ENCODE measurements around the gene CHD9. TPM values are rescaled to one million over a fixed set of nuclear protein-coding genes. Genes with fewer than 3 reads are reported as not detected.

CHD9 gene
- polyA plus RNA-seq, 3 donors, result 15.8 to 26.1 (median 22.5) TPM

GRCh38 chr16:53304334-53304733 is 249.5 kb downstream of the CHD9 start:
- H3K4me2 ChIP-seq (replicated peaks; ENCODE audit: extremely low read depth, low read length, poor library complexity, severe bottlenecking), result no peak overlapping the region
- Mint-ChIP-seq H3K36me3 (peaks cover 63 to 74% of the 10 kb centered on the region in 2 donors), H3K27me3 (ENCODE audit: low read depth in 3 of 3) (peaks cover 0 to 1% (median 0%) of the 10 kb centered on the region in 3 donors), H3K27ac (peak overlapping the region in 3 of 7 donors; percentile 1 to 58 (median 48)), H3K4me1 (no peaks in the 10 kb centered on the region), H3K9me3 (no peaks in the 10 kb centered on the region), H3K4me3 (no peak overlapping the region)
- no peak overlapping the region for H3K9ac ChIP-seq (ENCODE audit: insufficient read depth, low read length, poor library complexity, severe bottlenecking)
- no peak for TF ChIP-seq CTCF (IDR thresholded peaks at IDR 0.05)
- H3K9me3 ChIP-seq (replicated peaks in 1 of 2; ENCODE audit: control insufficient read depth in 1 of 2, insufficient read depth in 1 of 2, low read length in 2 of 2), result no peaks in the 10 kb centered on the region
- H3K79me2 ChIP-seq (ENCODE audit: insufficient read depth, low read length), result no peaks in the 10 kb centered on the region
- no peak for DNase-seq
- H3K4me1 ChIP-seq (ENCODE audit: control insufficient read depth in 1 of 2, insufficient read depth in 2 of 2, low read length in 2 of 2), result no peaks in the 10 kb centered on the region
- no peaks in the 10 kb centered on the region for H3K27me3 ChIP-seq (ENCODE audit: control insufficient read depth in 2 of 2, insufficient read depth in 2 of 2, low read length in 2 of 2)
- intact Hi-C loops (cut with micrococcal nuclease), result loop anchor here in 1 of 2 donors (10.0 kb wide), 1 partner anchor 60 kb away; no protein-coding TSS in a partner anchor
- peaks cover 70 to 95% of the 10 kb centered on the region in 2 donors for H3K36me3 ChIP-seq (replicated peaks in 1 of 2; ENCODE audit: control insufficient read depth in 1 of 2, insufficient read depth in 2 of 2, low read length in 2 of 2)
- H4K20me1 ChIP-seq (ENCODE audit: insufficient read depth, low read length), result no peaks in the 10 kb centered on the region
- H3K27ac ChIP-seq (ENCODE audit: low read depth in 1 of 2, low read length in 2 of 2), result peak overlapping the region in 1 of 2 donors; percentile 7
- H2AFZ ChIP-seq (ENCODE audit: insufficient read depth, low read depth, low read length, poor library complexity, severe bottlenecking), result no peak overlapping the region
- WGBS (ENCODE audit: insufficient coverage), result no CpG with 5 or more reads among the region's 2 CpGs
- H3K4me3 ChIP-seq (replicated peaks in 1 of 3; ENCODE audit: low read depth in 2 of 3, low read length in 3 of 3), result no peak overlapping the region

- Histone ChIP-seq H3K9me3 (replicated peaks in 1 of 2; ENCODE audit: control insufficient read depth in 1 of 2, insufficient read depth in 1 of 2, low read length in 2 of 2) (no peaks in the 10 kb centered on the region), H3K36me3 (replicated peaks in 1 of 2; ENCODE audit: control insufficient read depth in 1 of 2, insufficient read depth in 2 of 2, low read length in 2 of 2) (peaks cover 75 to 93% of the 10 kb centered on the region in 2 donors), H3K4me3 (replicated peaks in 1 of 3; ENCODE audit: low read depth in 2 of 3, low read length in 3 of 3) (no peak overlapping the region), H2AFZ (ENCODE audit: insufficient read depth, low read depth, low read length, poor library complexity, severe bottlenecking) (no peak overlapping the region), H3K9ac (ENCODE audit: insufficient read depth, low read length, poor library complexity, severe bottlenecking) (no peak overlapping the region), H3K27me3 (ENCODE audit: control insufficient read depth in 2 of 2, insufficient read depth in 2 of 2, low read length in 2 of 2) (no peaks in the 10 kb centered on the region), H4K20me1 (ENCODE audit: insufficient read depth, low read length) (no peaks in the 10 kb centered on the region), H3K79me2 (ENCODE audit: insufficient read depth, low read length) (no peaks in the 10 kb centered on the region), H3K27ac (ENCODE audit: low read depth in 1 of 2, low read length in 2 of 2) (no peak overlapping the region), H3K4me2 (replicated peaks; ENCODE audit: extremely low read depth, low read length, poor library complexity, severe bottlenecking) (no peak overlapping the region), H3K4me1 (ENCODE audit: control insufficient read depth in 1 of 2, insufficient read depth in 2 of 2, low read length in 2 of 2) (no peaks in the 10 kb centered on the region)
- TF ChIP-seq CTCF (IDR thresholded peaks at IDR 0.05), result no peak
- Mint-ChIP-seq H3K9me3 (no peaks in the 10 kb centered on the region), H3K4me3 (no peak overlapping the region), H3K27me3 (ENCODE audit: low read depth in 3 of 3) (peaks cover 0 to 1% (median 0%) of the 10 kb centered on the region in 3 donors), H3K27ac (no peak overlapping the region), H3K36me3 (peaks cover 63 to 78% of the 10 kb centered on the region in 2 donors), H3K4me1 (no peaks in the 10 kb centered on the region)
- no CpG with 5 or more reads among the region's 3 CpGs for WGBS (ENCODE audit: insufficient coverage)
- intact Hi-C loops (cut with micrococcal nuclease), result loop anchor here in 1 of 2 donors (10.0 kb wide), 1 partner anchor 61 kb away; no protein-coding TSS in a partner anchor
- no peak for DNase-seq
These were observed 251.0 kb downstream of the CHD9 start for GRCh38 chr16:53305743-53306142.
